Measurements from ENCODE around the gene SCPEP1. TPM values are rescaled to one million over a fixed set of nuclear protein-coding genes. Genes with fewer than 3 reads are reported as not detected.

SCPEP1 gene
- total and polyA plus RNA-seq, 10 of the 15 experiments (the other 5 are each of a cell fraction or from before 2014, with no cell fraction given) = 31.2 to 80.2 (median 40.7) TPM

DNA sequence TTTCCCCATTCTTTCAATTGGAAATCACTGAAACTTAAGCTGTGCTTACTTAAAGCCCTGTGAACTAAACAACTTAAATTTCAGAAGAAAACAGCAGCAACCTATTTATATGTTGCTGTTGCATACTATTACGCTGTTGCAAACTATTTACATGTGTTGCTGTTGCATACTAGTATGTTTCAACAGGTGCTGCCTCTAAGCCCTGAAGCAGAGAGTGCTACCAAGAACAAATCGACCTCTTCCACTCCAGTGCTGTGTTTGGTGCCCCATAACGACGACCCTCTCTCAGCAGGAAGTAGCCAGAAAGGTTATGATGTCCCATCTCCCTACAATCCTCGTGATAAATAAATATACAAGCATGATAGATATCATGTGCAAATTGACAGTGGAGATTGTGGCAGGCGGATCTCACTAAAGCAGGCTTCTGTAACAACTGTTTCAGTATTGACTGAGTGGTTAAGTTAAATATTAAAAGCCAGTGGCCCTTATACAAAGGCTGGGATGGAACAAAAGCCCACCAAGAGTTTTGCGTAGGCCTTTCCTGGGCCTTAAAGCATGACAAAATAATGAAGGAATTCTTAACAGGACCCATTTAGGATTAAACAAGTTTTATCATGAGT is 5.7 kb upstream of the SCPEP1 start (continued):
- TF ChIP-seq, protein P1, sequence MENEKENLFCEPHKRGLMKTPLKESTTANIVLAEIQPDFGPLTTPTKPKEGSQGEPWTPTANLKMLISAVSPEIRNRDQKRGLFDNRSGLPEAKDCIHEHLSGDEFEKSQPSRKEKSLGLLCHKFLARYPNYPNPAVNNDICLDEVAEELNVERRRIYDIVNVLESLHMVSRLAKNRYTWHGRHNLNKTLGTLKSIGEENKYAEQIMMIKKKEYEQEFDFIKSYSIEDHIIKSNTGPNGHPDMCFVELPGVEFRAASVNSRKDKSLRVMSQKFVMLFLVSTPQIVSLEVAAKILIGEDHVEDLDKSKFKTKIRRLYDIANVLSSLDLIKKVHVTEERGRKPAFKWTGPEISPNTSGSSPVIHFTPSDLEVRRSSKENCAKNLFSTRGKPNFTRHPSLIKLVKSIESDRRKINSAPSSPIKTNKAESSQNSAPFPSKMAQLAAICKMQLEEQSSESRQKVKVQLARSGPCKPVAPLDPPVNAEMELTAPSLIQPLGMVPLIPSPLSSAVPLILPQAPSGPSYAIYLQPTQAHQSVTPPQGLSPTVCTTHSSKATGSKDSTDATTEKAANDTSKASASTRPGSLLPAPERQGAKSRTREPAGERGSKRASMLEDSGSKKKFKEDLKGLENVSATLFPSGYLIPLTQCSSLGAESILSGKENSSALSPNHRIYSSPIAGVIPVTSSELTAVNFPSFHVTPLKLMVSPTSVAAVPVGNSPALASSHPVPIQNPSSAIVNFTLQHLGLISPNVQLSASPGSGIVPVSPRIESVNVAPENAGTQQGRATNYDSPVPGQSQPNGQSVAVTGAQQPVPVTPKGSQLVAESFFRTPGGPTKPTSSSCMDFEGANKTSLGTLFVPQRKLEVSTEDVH (IDR thresholded peaks at IDR 0.05; ENCODE audit: low read depth, partially characterized antibody) = no peak
- no peak for TF ChIP-seq MYB (IDR thresholded peaks at IDR 0.05; ENCODE audit: borderline replicate concordance, low read depth, low read length)
- TF ChIP-seq CHD4 (IDR thresholded peaks at IDR 0.05) = no peak
- no peak for TF ChIP-seq RBBP5 (conservative IDR thresholded peaks at IDR 0.05)
- TF ChIP-seq IKZF1 (conservative IDR thresholded peaks at IDR 0.05) = no peak
- TF ChIP-seq, protein P2, sequence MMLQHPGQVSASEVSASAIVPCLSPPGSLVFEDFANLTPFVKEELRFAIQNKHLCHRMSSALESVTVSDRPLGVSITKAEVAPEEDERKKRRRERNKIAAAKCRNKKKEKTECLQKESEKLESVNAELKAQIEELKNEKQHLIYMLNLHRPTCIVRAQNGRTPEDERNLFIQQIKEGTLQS (IDR thresholded peaks at IDR 0.05; ENCODE audit: borderline replicate concordance, extremely low read depth, low read depth, low read length) = no peak
- TF ChIP-seq, protein P3, sequence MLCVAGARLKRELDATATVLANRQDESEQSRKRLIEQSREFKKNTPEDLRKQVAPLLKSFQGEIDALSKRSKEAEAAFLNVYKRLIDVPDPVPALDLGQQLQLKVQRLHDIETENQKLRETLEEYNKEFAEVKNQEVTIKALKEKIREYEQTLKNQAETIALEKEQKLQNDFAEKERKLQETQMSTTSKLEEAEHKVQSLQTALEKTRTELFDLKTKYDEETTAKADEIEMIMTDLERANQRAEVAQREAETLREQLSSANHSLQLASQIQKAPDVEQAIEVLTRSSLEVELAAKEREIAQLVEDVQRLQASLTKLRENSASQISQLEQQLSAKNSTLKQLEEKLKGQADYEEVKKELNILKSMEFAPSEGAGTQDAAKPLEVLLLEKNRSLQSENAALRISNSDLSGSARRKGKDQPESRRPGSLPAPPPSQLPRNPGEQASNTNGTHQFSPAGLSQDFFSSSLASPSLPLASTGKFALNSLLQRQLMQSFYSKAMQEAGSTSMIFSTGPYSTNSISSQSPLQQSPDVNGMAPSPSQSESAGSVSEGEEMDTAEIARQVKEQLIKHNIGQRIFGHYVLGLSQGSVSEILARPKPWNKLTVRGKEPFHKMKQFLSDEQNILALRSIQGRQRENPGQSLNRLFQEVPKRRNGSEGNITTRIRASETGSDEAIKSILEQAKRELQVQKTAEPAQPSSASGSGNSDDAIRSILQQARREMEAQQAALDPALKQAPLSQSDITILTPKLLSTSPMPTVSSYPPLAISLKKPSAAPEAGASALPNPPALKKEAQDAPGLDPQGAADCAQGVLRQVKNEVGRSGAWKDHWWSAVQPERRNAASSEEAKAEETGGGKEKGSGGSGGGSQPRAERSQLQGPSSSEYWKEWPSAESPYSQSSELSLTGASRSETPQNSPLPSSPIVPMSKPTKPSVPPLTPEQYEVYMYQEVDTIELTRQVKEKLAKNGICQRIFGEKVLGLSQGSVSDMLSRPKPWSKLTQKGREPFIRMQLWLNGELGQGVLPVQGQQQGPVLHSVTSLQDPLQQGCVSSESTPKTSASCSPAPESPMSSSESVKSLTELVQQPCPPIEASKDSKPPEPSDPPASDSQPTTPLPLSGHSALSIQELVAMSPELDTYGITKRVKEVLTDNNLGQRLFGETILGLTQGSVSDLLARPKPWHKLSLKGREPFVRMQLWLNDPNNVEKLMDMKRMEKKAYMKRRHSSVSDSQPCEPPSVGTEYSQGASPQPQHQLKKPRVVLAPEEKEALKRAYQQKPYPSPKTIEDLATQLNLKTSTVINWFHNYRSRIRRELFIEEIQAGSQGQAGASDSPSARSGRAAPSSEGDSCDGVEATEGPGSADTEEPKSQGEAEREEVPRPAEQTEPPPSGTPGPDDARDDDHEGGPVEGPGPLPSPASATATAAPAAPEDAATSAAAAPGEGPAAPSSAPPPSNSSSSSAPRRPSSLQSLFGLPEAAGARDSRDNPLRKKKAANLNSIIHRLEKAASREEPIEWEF (IDR thresholded peaks at IDR 0.05; ENCODE audit: insufficient replicate concordance, low read depth, low read length) = no peak
